Mammary epithelial cell (primary cell): ENCODE measurements around the gene VRTN.

Experiments
- EZH2 ChIP-seq: IDR thresholded peaks from 2 replicates; pipeline ENCODE4 v1.6.1; 2012; ENCODE audit warnings: low read length, inconsistent platforms, borderline replicate concordance
- TF ChIP-seq, protein P1 (sequence below), 2 donors: IDR thresholded peaks in 1 of 2; conservative IDR thresholded peaks in 1 of 2; 2 replicates each; pipeline ENCODE4 v1.5.1; 2011 to 2012; ENCODE audit warnings: inconsistent platforms in 2 of 2, low read length in 2 of 2, mild to moderate bottlenecking in 2 of 2, control low read depth in 1 of 2, low read depth in 1 of 2; ENCODE audit not compliant: insufficient read depth in 1 of 2; ENCODE audit errors: extremely low read depth in 1 of 2

DNA sequence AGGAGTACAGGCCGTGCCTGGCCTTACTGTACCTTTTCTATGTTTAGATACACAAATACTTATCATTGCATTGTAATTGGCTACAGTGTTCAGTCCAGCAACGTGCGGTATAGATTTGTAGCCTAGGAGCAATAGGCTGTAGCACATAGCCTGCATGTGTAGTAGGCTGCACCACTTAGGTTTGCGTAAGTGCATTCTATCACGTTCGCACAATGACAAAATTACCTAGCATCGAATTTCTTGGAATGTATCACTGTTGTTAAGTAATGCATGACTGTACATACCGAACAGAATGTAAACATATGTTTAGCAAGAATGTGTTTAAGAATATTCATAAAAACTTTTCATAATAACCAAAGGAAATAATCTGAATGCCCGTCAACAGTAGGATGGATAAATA lies 31.9 kb downstream of the VRTN start:
- TF ChIP-seq, protein P1, sequence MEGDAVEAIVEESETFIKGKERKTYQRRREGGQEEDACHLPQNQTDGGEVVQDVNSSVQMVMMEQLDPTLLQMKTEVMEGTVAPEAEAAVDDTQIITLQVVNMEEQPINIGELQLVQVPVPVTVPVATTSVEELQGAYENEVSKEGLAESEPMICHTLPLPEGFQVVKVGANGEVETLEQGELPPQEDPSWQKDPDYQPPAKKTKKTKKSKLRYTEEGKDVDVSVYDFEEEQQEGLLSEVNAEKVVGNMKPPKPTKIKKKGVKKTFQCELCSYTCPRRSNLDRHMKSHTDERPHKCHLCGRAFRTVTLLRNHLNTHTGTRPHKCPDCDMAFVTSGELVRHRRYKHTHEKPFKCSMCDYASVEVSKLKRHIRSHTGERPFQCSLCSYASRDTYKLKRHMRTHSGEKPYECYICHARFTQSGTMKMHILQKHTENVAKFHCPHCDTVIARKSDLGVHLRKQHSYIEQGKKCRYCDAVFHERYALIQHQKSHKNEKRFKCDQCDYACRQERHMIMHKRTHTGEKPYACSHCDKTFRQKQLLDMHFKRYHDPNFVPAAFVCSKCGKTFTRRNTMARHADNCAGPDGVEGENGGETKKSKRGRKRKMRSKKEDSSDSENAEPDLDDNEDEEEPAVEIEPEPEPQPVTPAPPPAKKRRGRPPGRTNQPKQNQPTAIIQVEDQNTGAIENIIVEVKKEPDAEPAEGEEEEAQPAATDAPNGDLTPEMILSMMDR (conservative IDR thresholded peaks at IDR 0.05 in 1 of 2, IDR thresholded peaks at IDR 0.05 in 1 of 2; ENCODE audit: extremely low read depth in 1 of 2, insufficient read depth in 1 of 2, low read depth in 1 of 2, low read length in 2 of 2) = no peak
- TF ChIP-seq EZH2 = no peak
